B cell (primary cell): ENCODE data around the gene MYOF.

ENCODE experiments used
- EZH2 ChIP-seq: IDR thresholded peaks from 2 replicates; pipeline ENCODE4 v1.6.1; 2012; ENCODE audit warnings: borderline replicate concordance, low read depth, mild to moderate bottlenecking, moderate library complexity, low read length; ENCODE audit not compliant: insufficient read depth, poor library complexity, severe bottlenecking
- TF ChIP-seq, protein P1 (sequence below): fragments of 200-600 bp; IDR thresholded peaks from one replicate; pipeline ENCODE4 v1.8.0; 2022; ENCODE audit warnings: antibody characterized with exemption, mild to moderate bottlenecking

DNA sequence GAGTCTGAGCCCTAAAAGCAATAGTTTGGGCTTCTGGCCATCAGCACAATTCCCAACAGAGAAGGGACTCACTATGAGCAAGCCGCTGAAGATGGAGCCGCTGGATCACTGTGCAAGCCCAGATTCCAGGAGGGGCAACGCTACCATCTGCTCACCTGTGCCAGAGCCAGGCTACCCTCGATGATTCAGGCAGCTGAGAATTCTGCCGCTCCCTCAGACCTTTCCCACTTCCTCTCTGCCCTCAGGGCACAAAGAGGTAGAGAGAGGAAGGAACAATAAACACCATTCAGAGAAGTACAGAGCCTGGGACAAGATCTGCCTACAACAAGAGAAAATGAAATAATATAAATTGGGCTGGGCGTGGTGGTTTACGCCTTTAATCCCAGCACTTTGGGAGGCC, 98.1 kb downstream of the MYOF start:
- TF ChIP-seq, protein P1, sequence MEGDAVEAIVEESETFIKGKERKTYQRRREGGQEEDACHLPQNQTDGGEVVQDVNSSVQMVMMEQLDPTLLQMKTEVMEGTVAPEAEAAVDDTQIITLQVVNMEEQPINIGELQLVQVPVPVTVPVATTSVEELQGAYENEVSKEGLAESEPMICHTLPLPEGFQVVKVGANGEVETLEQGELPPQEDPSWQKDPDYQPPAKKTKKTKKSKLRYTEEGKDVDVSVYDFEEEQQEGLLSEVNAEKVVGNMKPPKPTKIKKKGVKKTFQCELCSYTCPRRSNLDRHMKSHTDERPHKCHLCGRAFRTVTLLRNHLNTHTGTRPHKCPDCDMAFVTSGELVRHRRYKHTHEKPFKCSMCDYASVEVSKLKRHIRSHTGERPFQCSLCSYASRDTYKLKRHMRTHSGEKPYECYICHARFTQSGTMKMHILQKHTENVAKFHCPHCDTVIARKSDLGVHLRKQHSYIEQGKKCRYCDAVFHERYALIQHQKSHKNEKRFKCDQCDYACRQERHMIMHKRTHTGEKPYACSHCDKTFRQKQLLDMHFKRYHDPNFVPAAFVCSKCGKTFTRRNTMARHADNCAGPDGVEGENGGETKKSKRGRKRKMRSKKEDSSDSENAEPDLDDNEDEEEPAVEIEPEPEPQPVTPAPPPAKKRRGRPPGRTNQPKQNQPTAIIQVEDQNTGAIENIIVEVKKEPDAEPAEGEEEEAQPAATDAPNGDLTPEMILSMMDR = no peak
- TF ChIP-seq EZH2 = no peak
